DND-41 (cell line): Measurements from ENCODE around the gene FOXK1.

Source experiments
- CTCF ChIP-seq: IDR thresholded peaks from 2 replicates; pipeline ENCODE4 v1.5.1; 2012; ENCODE audit warnings: borderline replicate concordance, low read length, moderate library complexity, mild to moderate bottlenecking; ENCODE audit not compliant: poor library complexity, severe bottlenecking; ENCODE audit errors: extremely low read depth
- EZH2 ChIP-seq: IDR thresholded peaks from 3 replicates; pipeline ENCODE4 v1.6.1; 2012; ENCODE audit warnings: borderline replicate concordance, low read depth, mild to moderate bottlenecking, moderate library complexity, low read length, inconsistent platforms; ENCODE audit not compliant: severe bottlenecking

- no peak for TF ChIP-seq CTCF
- no peak for TF ChIP-seq EZH2
Measured at GRCh38 chr7:4774007-4774406, 91.9 kb downstream of the FOXK1 start.
